Fibroblast of lung (primary cell): ENCODE data around the gene ZNF532.

Source experiments
- EZH2 ChIP-seq: IDR thresholded peaks from 2 replicates; pipeline ENCODE4 v1.5.1; 2012; ENCODE audit warnings: low read length, control low read depth, mild to moderate bottlenecking; ENCODE audit errors: missing control alignments
- TF ChIP-seq, protein P1 (sequence below), 2 donors: IDR thresholded peaks in 1 of 2; conservative IDR thresholded peaks in 1 of 2; 1 replicate in 1 of 2; 2 replicates in 1 of 2; pipeline ENCODE4 v1.5.1; 2011 to 2012; ENCODE audit warnings: low read length in 2 of 2, control low read depth in 1 of 2, inconsistent platforms in 1 of 2, low read depth in 1 of 2, mild to moderate bottlenecking in 1 of 2

- TF ChIP-seq, protein P1, sequence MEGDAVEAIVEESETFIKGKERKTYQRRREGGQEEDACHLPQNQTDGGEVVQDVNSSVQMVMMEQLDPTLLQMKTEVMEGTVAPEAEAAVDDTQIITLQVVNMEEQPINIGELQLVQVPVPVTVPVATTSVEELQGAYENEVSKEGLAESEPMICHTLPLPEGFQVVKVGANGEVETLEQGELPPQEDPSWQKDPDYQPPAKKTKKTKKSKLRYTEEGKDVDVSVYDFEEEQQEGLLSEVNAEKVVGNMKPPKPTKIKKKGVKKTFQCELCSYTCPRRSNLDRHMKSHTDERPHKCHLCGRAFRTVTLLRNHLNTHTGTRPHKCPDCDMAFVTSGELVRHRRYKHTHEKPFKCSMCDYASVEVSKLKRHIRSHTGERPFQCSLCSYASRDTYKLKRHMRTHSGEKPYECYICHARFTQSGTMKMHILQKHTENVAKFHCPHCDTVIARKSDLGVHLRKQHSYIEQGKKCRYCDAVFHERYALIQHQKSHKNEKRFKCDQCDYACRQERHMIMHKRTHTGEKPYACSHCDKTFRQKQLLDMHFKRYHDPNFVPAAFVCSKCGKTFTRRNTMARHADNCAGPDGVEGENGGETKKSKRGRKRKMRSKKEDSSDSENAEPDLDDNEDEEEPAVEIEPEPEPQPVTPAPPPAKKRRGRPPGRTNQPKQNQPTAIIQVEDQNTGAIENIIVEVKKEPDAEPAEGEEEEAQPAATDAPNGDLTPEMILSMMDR (conservative IDR thresholded peaks at IDR 0.05 in 1 of 2, IDR thresholded peaks at IDR 0.05 in 1 of 2; ENCODE audit: low read depth in 1 of 2, low read length in 2 of 2) = no peak
- TF ChIP-seq EZH2 = no peak
Observed at GRCh38 chr18:58952858-58953257, 88.2 kb downstream of the ZNF532 start.
